GM12873 (cell line): ENCODE data around the gene LRP8.

ENCODE experiments used
- CTCF ChIP-seq: IDR thresholded peaks from 2 replicates; pipeline ENCODE4 v1.5.1; 2012; ENCODE audit warnings: low read depth, mild to moderate bottlenecking, moderate library complexity, low read length, control low read depth; ENCODE audit not compliant: insufficient read depth; ENCODE audit errors: missing control alignments

Gene LRP8

GRCh38 chr1:53371851-53372250 lies 44.0 kb upstream of the LRP8 start:
- TF ChIP-seq CTCF, result no peak

GRCh38 chr1:53371121-53371666 lies 43.3 kb upstream of the LRP8 start:
- TF ChIP-seq CTCF, result no peak

GRCh38 chr1:53370369-53370961 lies 42.6 kb upstream of the LRP8 start:
- TF ChIP-seq CTCF, result no peak

GRCh38 chr1:53369761-53370160 lies 41.9 kb upstream of the LRP8 start:
- TF ChIP-seq CTCF, result no peak

- TF ChIP-seq CTCF, result no peak
These were observed 41.3 kb upstream of the LRP8 start for GRCh38 chr1:53369034-53369750.

- TF ChIP-seq CTCF, result no peak
These were observed 40.6 kb upstream of the LRP8 start for GRCh38 chr1:53368314-53369033.
